WI38 (cell line): ENCODE measurements around the gene DTX3.

Experiments used
- H3K4me3 ChIP-seq: 2 replicates; pipeline ENCODE4 v1.5.1; 2011; ENCODE audit warnings: low read depth, mild to moderate bottlenecking, control low read depth, low read length
- TF ChIP-seq, protein P1 (sequence below): IDR thresholded peaks from 2 replicates; pipeline ENCODE4 v1.5.1; 2012; ENCODE audit warnings: low read depth, mild to moderate bottlenecking, control low read depth, low read length

The DTX3 gene

DNA sequence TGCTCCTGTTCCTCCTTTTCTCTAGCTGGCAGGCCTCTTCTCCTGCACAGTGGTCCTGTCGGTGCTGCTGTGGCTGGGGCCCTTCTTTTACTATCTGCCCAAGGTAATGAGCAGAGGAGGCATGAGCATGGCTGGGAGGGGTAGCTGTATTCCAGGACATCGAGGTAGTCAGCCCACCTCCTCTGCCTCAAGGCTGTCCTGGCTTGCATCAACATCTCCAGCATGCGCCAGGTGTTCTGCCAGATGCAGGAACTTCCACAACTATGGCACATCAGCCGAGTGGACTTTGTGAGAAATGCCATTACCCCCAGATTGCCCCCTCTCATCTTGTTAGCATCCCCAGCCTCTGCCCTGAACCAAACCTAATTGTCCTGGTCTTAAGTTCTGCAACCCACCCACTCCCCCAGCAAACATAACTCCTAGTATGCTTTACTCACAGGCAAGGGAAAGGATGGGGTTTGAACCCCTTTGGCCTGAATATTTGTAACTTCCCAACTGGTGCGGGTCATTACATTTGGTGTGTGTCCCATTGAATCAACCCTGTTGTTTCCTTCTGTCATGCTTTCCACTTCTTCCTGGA is 19.3 kb downstream of the DTX3 start:
- H3K4me3 ChIP-seq = no peak overlapping the region
- TF ChIP-seq, protein P1, sequence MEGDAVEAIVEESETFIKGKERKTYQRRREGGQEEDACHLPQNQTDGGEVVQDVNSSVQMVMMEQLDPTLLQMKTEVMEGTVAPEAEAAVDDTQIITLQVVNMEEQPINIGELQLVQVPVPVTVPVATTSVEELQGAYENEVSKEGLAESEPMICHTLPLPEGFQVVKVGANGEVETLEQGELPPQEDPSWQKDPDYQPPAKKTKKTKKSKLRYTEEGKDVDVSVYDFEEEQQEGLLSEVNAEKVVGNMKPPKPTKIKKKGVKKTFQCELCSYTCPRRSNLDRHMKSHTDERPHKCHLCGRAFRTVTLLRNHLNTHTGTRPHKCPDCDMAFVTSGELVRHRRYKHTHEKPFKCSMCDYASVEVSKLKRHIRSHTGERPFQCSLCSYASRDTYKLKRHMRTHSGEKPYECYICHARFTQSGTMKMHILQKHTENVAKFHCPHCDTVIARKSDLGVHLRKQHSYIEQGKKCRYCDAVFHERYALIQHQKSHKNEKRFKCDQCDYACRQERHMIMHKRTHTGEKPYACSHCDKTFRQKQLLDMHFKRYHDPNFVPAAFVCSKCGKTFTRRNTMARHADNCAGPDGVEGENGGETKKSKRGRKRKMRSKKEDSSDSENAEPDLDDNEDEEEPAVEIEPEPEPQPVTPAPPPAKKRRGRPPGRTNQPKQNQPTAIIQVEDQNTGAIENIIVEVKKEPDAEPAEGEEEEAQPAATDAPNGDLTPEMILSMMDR = no peak

DNA sequence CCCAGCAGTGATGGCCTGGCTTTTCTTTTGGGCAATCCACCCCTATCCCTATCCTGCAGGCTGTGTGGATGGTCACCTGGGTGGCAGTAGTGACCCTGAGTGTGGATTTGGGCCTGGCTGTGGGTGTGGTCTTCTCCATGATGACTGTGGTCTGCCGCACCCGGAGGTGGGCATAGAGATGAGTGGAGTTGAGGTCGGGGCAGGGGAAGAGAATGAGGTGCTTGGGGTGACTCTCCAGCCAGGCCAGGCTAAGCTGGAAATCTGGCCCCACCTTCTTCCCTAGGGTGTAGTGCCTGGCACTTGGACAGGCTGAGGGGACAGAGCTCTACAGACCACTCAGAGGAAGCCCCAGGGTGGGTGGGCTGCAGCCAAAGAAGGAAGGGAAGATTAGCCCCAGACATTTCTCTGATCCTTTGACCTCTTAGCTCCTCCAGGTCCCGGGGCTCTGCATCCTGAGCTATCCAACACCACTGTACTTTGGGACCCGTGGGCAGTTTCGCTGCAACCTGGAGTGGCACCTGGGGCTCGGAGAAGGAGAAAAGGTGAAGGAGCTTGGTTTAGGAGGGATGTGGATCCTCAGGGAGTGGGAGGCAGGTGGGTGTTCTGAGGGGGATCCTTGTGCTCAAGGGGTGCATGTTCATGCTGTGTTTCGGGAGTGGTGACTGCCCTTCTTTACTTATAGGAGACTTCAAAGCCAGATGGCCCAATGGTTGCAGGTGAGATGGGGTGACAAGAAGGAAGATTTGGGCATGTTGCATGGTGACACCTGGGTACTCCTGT is 20.0 kb downstream of the DTX3 start:
- H3K4me3 ChIP-seq = no peak overlapping the region
- TF ChIP-seq, protein P1 = no peak

DNA sequence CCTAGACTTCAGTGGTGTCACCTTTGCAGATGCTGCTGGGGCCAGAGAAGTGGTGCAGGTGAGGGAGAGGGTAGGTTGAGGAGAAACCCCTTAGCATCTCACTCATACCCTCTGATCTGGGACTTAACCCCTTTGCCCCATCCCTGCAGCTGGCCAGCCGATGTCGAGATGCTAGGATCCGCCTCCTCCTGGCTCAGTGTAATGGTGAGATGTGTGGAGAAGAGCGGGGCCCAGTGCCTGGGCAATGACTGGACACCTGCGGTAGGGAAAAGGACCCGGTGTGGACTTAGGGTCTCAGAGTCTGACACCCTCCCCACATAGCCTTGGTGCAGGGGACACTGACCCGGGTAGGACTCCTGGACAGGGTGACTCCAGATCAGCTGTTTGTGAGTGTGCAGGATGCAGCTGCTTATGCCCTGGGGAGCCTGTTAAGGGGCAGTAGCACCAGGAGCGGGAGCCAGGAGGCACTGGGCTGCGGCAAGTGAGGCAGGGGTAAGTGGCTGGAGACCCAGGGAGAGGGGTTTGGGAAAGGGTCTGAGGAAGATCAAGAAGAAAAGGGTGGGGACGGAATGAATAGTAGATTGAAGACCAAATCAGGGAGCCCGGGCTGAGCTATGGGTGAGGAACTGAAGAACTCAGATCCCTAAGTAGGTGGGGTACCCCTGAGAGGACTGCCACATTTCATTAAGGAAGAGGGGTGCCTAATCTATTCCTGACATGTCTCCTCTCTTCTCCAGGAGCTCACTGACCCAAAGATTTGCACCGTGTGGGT is 20.8 kb downstream of the DTX3 start:
- TF ChIP-seq, protein P1 = no peak
- no peak overlapping the region for H3K4me3 ChIP-seq

DNA sequence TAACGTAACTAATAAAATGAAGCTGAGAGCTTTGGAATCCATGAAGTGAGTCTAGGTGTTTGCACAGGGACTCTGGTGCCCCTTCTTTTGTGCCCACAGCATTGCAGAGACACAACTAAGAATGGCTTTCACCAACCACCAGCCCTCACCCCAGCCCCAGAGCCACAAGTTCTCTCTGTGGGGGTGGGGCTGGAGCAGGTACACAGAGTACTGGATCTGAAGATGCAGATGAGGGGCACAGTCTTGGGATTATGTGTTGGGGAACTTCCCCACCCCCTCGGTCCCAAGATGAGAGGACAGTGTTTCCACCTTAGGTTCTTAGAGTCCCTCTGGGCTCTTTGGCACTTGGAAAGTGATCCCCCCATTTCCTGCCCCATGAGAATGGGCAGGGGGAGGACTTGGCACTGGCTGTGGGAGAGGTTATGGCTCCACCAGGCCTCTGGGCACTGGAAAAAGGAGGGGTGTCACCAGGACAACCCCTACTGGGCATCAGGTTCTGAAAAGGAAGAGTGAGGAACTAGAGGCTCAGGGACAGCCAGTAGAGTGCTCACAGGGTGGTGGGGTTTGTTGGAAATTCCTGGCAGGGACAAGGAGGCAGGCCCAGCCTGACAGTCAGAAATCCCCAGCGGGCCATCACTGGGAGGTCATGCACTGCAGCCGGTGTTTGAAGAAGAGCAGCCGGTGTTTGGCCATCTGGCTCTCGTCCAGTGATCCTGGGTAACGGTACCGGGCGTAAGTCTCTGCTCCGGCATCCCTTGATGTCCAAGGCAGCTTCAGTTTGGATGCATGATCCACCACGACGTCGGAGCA is 21.7 kb downstream of the DTX3 start:
- TF ChIP-seq, protein P1 = no peak
- H3K4me3 ChIP-seq = no peak overlapping the region

DNA sequence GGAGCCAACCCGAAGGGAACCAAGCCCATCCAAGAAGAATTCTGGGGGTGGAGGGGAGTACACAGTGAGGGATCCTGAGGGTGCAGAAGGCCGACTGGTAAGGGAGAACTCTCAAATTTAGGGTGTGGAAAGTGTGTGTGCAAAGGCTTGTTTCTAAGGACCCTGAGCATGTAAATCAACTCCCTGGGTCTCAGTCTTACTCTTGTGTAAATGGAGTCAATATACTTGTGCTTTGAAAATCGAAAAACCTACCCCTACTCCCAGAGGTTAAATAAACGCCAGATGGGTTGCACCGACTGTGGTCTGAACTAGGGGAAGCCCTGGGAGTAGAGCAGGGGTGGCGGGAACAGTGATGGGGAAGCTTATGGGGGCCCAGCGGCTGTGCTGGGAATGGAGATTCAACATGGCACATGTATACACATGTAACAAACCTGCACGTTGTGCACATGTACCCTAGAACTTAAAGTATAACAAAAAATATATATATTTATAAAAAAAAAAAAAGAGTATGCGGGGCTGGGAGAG is 22.4 kb downstream of the DTX3 start:
- TF ChIP-seq, protein P1 = no peak
- no peak overlapping the region for H3K4me3 ChIP-seq

DNA sequence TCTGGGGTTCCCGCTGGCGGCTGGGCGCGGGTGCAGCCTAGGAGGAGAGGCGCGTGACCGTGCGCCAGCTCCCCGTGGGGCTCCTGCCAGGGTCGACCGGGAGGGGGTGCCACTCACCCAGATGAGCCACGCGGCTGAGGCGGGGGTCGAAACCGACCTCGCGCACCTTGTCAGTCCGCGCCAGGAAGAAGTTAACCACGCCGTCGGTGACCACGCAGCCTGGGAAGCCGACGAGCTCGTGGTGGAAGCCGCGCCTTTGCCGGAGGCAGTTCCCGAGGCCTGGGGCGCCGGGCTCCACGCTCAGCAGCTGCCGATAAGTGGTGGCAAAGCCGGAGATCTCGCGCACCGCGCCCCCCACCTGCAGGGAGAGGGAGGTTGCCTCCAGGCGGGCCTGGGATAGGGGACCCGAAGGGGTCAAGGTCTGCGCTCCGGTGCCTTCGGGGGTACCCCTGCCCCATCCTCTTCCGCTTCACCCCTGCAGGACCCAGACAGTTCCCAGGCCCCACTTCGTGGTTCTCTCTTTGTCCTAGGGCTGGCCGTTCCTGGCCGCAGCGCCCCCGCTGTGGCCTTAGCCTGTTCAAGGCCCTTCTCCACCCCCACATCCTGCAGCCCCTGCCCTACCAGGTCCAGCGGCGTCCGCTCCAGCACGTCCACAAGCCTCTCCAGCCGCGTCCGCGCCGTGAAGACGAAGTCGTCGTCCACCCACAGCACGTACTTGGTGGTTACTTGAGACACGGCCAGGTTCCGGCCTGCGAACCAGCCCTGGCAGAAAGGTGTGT is 23.1 kb downstream of the DTX3 start:
- H3K4me3 ChIP-seq = no peak overlapping the region
- TF ChIP-seq, protein P1 = no peak
